ENCODE measurements around the gene PPP1R12B. TPM values are rescaled to one million over a fixed set of nuclear protein-coding genes. Genes with fewer than 3 reads are reported as not detected.
"Not testable (repeated sequence)": the region's sequence is repeated elsewhere in the genome, so short reads cannot be mapped to it uniquely, and the experiment has no call there.

Gene PPP1R12B
- total RNA-seq, 1 donor from 2014 or later: 7.2 TPM

GRCh38 chr1:202397256-202397655 is 48.8 kb downstream of the PPP1R12B start:
- Mint-ChIP-seq H3K4me1 (ENCODE audit: unreplicated experiment) (peaks cover 3% of the 10 kb centered on the region), H3K27ac (ENCODE audit: unreplicated experiment) (no peak overlapping the region), H3K4me3 (ENCODE audit: unreplicated experiment) (no peak overlapping the region), H3K27me3 (ENCODE audit: unreplicated experiment) (no peaks in the 10 kb centered on the region), H3K9me3 (ENCODE audit: unreplicated experiment) (no peaks in the 10 kb centered on the region), H3K36me3 (ENCODE audit: low read depth, unreplicated experiment) (no peaks in the 10 kb centered on the region)
- TF ChIP-seq CTCF (IDR thresholded peaks at IDR 0.05; ENCODE audit: unreplicated experiment): no peak
- DNase-seq (ENCODE audit: low spot score): no peak

- H3K27ac Mint-ChIP-seq (ENCODE audit: unreplicated experiment); H3K36me3 Mint-ChIP-seq (ENCODE audit: low read depth, unreplicated experiment); H3K9me3 Mint-ChIP-seq (ENCODE audit: unreplicated experiment); H3K27me3 Mint-ChIP-seq (ENCODE audit: unreplicated experiment); H3K4me3 Mint-ChIP-seq (ENCODE audit: unreplicated experiment); H3K4me1 Mint-ChIP-seq (ENCODE audit: unreplicated experiment); DNase-seq (ENCODE audit: low spot score): not testable (repeated sequence)
These were observed 49.9 kb downstream of the PPP1R12B start for GRCh38 chr1:202398439-202398838.

GRCh38 chr1:202401771-202402170 is 53.3 kb downstream of the PPP1R12B start:
- DNase-seq (ENCODE audit: low spot score); H3K4me3 Mint-ChIP-seq (ENCODE audit: unreplicated experiment); H3K4me1 Mint-ChIP-seq (ENCODE audit: unreplicated experiment); H3K27me3 Mint-ChIP-seq (ENCODE audit: unreplicated experiment); H3K9me3 Mint-ChIP-seq (ENCODE audit: unreplicated experiment); H3K27ac Mint-ChIP-seq (ENCODE audit: unreplicated experiment); H3K36me3 Mint-ChIP-seq (ENCODE audit: low read depth, unreplicated experiment): not testable (repeated sequence)

- not testable (repeated sequence) for DNase-seq (ENCODE audit: low spot score); H3K4me3 Mint-ChIP-seq (ENCODE audit: unreplicated experiment); H3K27ac Mint-ChIP-seq (ENCODE audit: unreplicated experiment); H3K4me1 Mint-ChIP-seq (ENCODE audit: unreplicated experiment); H3K36me3 Mint-ChIP-seq (ENCODE audit: low read depth, unreplicated experiment); H3K27me3 Mint-ChIP-seq (ENCODE audit: unreplicated experiment); H3K9me3 Mint-ChIP-seq (ENCODE audit: unreplicated experiment)
These were observed 54.9 kb downstream of the PPP1R12B start for GRCh38 chr1:202403381-202403780.

GRCh38 chr1:202405928-202406327 is 57.4 kb downstream of the PPP1R12B start:
- Mint-ChIP-seq H3K4me1 (ENCODE audit: unreplicated experiment) (no peaks in the 10 kb centered on the region), H3K27me3 (ENCODE audit: unreplicated experiment) (no peaks in the 10 kb centered on the region), H3K27ac (ENCODE audit: unreplicated experiment) (no peak overlapping the region), H3K4me3 (ENCODE audit: unreplicated experiment) (no peak overlapping the region), H3K9me3 (ENCODE audit: unreplicated experiment) (no peaks in the 10 kb centered on the region), H3K36me3 (ENCODE audit: low read depth, unreplicated experiment) (no peaks in the 10 kb centered on the region)
- no peak for TF ChIP-seq CTCF (IDR thresholded peaks at IDR 0.05; ENCODE audit: unreplicated experiment)
- DNase-seq (ENCODE audit: low spot score): no peak

GRCh38 chr1:202406896-202407295 is 58.4 kb downstream of the PPP1R12B start:
- H3K9me3 Mint-ChIP-seq (ENCODE audit: unreplicated experiment); H3K27ac Mint-ChIP-seq (ENCODE audit: unreplicated experiment); H3K36me3 Mint-ChIP-seq (ENCODE audit: low read depth, unreplicated experiment); DNase-seq (ENCODE audit: low spot score); H3K27me3 Mint-ChIP-seq (ENCODE audit: unreplicated experiment); H3K4me3 Mint-ChIP-seq (ENCODE audit: unreplicated experiment); H3K4me1 Mint-ChIP-seq (ENCODE audit: unreplicated experiment): not testable (repeated sequence)

GRCh38 chr1:202407378-202407777 is 58.9 kb downstream of the PPP1R12B start:
- not testable (repeated sequence) for H3K36me3 Mint-ChIP-seq (ENCODE audit: low read depth, unreplicated experiment); H3K27me3 Mint-ChIP-seq (ENCODE audit: unreplicated experiment); H3K4me3 Mint-ChIP-seq (ENCODE audit: unreplicated experiment); DNase-seq (ENCODE audit: low spot score); H3K4me1 Mint-ChIP-seq (ENCODE audit: unreplicated experiment); H3K9me3 Mint-ChIP-seq (ENCODE audit: unreplicated experiment); H3K27ac Mint-ChIP-seq (ENCODE audit: unreplicated experiment)

- H3K27ac Mint-ChIP-seq (ENCODE audit: unreplicated experiment); DNase-seq (ENCODE audit: low spot score); H3K36me3 Mint-ChIP-seq (ENCODE audit: low read depth, unreplicated experiment); H3K9me3 Mint-ChIP-seq (ENCODE audit: unreplicated experiment); H3K4me1 Mint-ChIP-seq (ENCODE audit: unreplicated experiment); H3K4me3 Mint-ChIP-seq (ENCODE audit: unreplicated experiment); H3K27me3 Mint-ChIP-seq (ENCODE audit: unreplicated experiment): not testable (repeated sequence)
These were observed 61.8 kb downstream of the PPP1R12B start for GRCh38 chr1:202410251-202410650.

- not testable (repeated sequence) for DNase-seq (ENCODE audit: low spot score); H3K27ac Mint-ChIP-seq (ENCODE audit: unreplicated experiment); H3K4me3 Mint-ChIP-seq (ENCODE audit: unreplicated experiment)
These were observed 62.4 kb downstream of the PPP1R12B start for GRCh38 chr1:202410854-202411357.

More at GRCh38 chr1:202410854-202411357, 62.4 kb downstream of the PPP1R12B start:
- H3K9me3 Mint-ChIP-seq (ENCODE audit: unreplicated experiment); H3K36me3 Mint-ChIP-seq (ENCODE audit: low read depth, unreplicated experiment); H3K27me3 Mint-ChIP-seq (ENCODE audit: unreplicated experiment); H3K4me1 Mint-ChIP-seq (ENCODE audit: unreplicated experiment): not testable (repeated sequence)
